Hematopoietic multipotent progenitor cell treated with erythropoietin and hydrocortisone succinate and interleukin-3 and kit ligand, for 15 days (in vitro differentiated cells): Measurements from ENCODE around the gene MAL.

Source experiments
- DNase-seq: peaks from one replicate; pipeline ENCODE4 v3.0.0-alpha.2; 2015; ENCODE audit warnings: low spot score

The MAL gene

GRCh38 chr2:94996305-94997100 lies 29.0 kb upstream of the MAL start:
- no peak for DNase-seq

- DNase-seq = no peak
Observed at GRCh38 chr2:94997981-94998930, 27.3 kb upstream of the MAL start.

- DNase-seq = no peak
Observed at GRCh38 chr2:94999431-94999883, 26.1 kb upstream of the MAL start.

GRCh38 chr2:95001051-95001562 lies 24.4 kb upstream of the MAL start:
- DNase-seq = no peak

- no peak for DNase-seq
Observed at GRCh38 chr2:95001701-95002100, 23.8 kb upstream of the MAL start.

- DNase-seq = no peak
Observed at GRCh38 chr2:95002498-95002897, 23.0 kb upstream of the MAL start.

GRCh38 chr2:95004287-95004686 lies 21.2 kb upstream of the MAL start:
- DNase-seq = no peak

- DNase-seq = no peak
Observed at GRCh38 chr2:95004711-95005110, 20.8 kb upstream of the MAL start.

GRCh38 chr2:95005726-95006125 lies 19.8 kb upstream of the MAL start:
- no peak for DNase-seq

GRCh38 chr2:95006588-95006987 lies 18.9 kb upstream of the MAL start:
- DNase-seq = no peak

GRCh38 chr2:95007031-95007609 lies 18.4 kb upstream of the MAL start:
- no peak for DNase-seq

- DNase-seq = no peak
Observed at GRCh38 chr2:95007822-95008221, 17.7 kb upstream of the MAL start.

- DNase-seq = no peak
Observed at GRCh38 chr2:95008306-95008705, 17.2 kb upstream of the MAL start.

- DNase-seq = no peak
Observed at GRCh38 chr2:95008996-95009395, 16.5 kb upstream of the MAL start.

GRCh38 chr2:95009412-95009811 lies 16.1 kb upstream of the MAL start:
- DNase-seq = no peak

- no peak for DNase-seq
Observed at GRCh38 chr2:95010126-95010525, 15.4 kb upstream of the MAL start.

GRCh38 chr2:95010718-95011117 lies 14.8 kb upstream of the MAL start:
- DNase-seq = no peak

GRCh38 chr2:95012881-95013550 lies 12.5 kb upstream of the MAL start:
- DNase-seq = no peak

GRCh38 chr2:95013726-95014125 lies 11.8 kb upstream of the MAL start:
- no peak for DNase-seq

GRCh38 chr2:95014126-95014708 lies 11.3 kb upstream of the MAL start:
- DNase-seq = no peak

- DNase-seq = no peak
Observed at GRCh38 chr2:95015261-95015912, 10.1 kb upstream of the MAL start.
